GM12878 (cell line): ENCODE data around the gene JAGN1.
"Not testable (repeated sequence)": the region's sequence is repeated elsewhere in the genome, so short reads cannot be mapped to it uniquely, and the experiment has no call there.

ENCODE experiments used
- EZH2 ChIP-seq: IDR thresholded peaks from 2 replicates; pipeline ENCODE4 v1.6.1; 2012; ENCODE audit warnings: low read depth, mild to moderate bottlenecking, control low read depth, inconsistent platforms, low read length, borderline replicate concordance; ENCODE audit not compliant: control insufficient read depth
- JUND ChIP-seq: IDR thresholded peaks from 2 replicates; pipeline ENCODE4 v1.6.1; 2012; ENCODE audit warnings: low read depth, mild to moderate bottlenecking, low read length, improper control_type of control experiment, moderate library complexity
- LARP7 ChIP-seq: fragments of 450-650 bp; IDR thresholded peaks from 2 replicates; pipeline ENCODE4 v1.6.1; 2017; ENCODE audit warnings: mild to moderate bottlenecking
- RBBP5 ChIP-seq: fragments of 200-600 bp; sonication (generic); conservative IDR thresholded peaks from 2 replicates; pipeline ENCODE4 v1.6.1; 2016
- TAF1 ChIP-seq: IDR thresholded peaks from 2 replicates; pipeline ENCODE4 v1.6.1; 2011; ENCODE audit warnings: mild to moderate bottlenecking, low read depth, low read length, borderline replicate concordance
- TF ChIP-seq, protein P1 (sequence below), 3 experiments: IDR thresholded peaks in 2 of 3; conservative IDR thresholded peaks in 1 of 3; 2 replicates each; pipeline ENCODE4 v1.5.1; 2011; ENCODE audit warnings: low read depth in 3 of 3, low read length in 3 of 3, mild to moderate bottlenecking in 3 of 3, control low read depth in 2 of 3, moderate library complexity in 2 of 3, inconsistent platforms in 1 of 3, mixed read lengths in 1 of 3; ENCODE audit not compliant: control insufficient read depth in 2 of 3, insufficient read depth in 1 of 3; ENCODE audit errors: extremely low read depth in 1 of 3

DNA sequence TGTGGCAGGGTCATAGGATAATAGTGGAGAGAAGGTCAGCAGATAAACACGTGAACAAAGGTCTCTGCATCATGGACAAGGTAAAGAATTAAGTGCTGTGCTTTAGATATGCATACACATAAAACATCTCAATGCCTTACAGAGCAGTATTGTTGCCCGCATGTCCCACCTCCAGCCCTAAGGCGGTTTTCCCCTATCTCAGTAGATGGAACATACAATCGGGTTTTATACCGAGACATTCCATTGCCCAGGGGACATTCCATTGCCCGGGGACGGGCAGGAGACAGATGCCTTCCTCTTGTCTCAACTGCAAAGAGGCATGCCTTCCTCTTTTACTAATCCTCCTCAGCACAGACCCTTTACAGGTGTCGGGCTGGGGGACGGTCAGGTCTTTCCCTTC, 42.5 kb upstream of the JAGN1 start:
- TF ChIP-seq EZH2, LARP7, JUND, RBBP5, TAF1: not testable (repeated sequence)
- TF ChIP-seq, protein P1, sequence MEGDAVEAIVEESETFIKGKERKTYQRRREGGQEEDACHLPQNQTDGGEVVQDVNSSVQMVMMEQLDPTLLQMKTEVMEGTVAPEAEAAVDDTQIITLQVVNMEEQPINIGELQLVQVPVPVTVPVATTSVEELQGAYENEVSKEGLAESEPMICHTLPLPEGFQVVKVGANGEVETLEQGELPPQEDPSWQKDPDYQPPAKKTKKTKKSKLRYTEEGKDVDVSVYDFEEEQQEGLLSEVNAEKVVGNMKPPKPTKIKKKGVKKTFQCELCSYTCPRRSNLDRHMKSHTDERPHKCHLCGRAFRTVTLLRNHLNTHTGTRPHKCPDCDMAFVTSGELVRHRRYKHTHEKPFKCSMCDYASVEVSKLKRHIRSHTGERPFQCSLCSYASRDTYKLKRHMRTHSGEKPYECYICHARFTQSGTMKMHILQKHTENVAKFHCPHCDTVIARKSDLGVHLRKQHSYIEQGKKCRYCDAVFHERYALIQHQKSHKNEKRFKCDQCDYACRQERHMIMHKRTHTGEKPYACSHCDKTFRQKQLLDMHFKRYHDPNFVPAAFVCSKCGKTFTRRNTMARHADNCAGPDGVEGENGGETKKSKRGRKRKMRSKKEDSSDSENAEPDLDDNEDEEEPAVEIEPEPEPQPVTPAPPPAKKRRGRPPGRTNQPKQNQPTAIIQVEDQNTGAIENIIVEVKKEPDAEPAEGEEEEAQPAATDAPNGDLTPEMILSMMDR (IDR thresholded peaks at IDR 0.05 in 2 of 3, conservative IDR thresholded peaks at IDR 0.05 in 1 of 3; ENCODE audit: control insufficient read depth in 2 of 3, extremely low read depth in 1 of 3, insufficient read depth in 1 of 3, low read depth in 3 of 3, low read length in 3 of 3): not testable (repeated sequence)
